ENCODE results near the gene NCKIPSD.

Gene NCKIPSD

GRCh38 chr3:48642605-48643004 lies 43.1 kb downstream of the NCKIPSD start:
- no peak for DNase-seq

GRCh38 chr3:48641396-48641795 lies 44.3 kb downstream of the NCKIPSD start:
- no peak for DNase-seq

DNA sequence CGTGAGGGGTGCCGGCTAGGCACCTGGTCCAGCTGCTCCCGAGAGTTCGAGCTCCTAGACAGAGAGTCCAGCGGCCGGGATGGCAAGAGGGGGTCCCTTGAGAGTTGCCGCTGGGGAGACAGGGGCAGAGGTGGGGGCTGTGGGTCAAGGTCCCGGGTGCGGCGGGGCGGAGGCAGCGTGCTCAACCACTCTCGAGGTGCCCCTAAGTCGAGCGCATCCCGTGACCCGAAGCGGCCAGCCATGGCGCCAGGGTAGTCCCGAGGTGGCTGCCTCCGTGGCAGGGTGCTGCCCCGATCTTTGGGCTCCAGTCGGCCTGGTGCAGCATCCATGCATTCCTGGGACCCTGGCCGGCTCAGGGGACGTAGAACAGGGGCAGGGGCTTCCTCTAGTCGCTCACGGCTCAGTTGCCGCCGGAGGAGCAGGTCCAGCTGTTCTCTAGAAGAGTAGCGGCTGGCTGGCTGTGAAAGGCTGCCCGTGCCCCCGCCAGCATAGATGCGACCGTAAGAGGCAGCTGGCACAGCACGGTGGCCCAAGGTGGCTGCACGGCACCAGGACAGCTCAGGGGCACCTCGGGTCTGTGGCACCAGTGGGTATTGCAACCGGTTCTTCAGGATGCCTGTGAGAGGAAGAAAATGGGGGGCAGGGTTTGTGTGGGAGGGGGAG lies 45.6 kb downstream of the NCKIPSD start:
- DNase-seq, result no peak

- DNase-seq, result no peak
Measured at GRCh38 chr3:48637305-48637704, 48.4 kb downstream of the NCKIPSD start.

GRCh38 chr3:48636149-48636655 lies 49.5 kb downstream of the NCKIPSD start:
- DNase-seq, result no peak

DNA sequence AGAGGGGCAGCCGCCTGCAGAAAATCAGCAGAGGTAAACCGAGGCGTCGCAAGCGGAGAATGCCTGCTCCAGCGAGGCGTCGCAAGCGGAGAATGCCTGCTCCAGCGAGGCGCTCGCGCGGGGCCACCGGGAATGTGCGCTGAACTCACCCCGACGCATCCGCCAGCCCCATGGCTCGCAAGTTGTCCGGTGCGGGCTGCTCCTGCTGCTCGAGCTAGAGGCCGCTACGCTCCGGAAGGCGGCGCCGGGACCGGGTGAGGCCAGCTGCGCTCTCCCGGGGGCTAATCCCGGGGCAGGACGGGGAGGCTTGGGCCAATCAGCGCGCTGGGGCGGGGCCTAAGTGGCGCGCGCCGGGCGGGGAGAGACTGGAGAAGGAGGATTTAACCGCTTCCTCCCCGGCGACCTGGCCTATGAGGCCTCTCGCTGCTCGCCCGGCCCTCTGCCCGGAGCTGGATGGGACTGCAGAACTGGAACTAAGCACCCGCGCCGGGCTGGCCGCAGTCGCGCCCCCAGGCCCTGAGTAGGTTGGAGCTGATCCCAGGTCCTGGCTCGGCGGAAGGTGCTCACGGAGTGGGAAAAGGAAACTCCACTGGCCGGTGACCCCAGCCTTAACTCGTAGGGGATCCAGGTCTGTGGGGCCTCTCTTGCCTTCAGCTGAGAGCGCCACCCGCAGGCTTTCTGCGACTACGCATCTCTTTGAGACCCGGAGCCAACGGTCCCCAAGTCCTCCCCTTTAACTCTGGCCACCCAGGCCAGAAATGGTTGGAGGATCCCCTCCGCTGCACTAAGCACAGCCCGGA lies 50.3 kb downstream of the NCKIPSD start, which contains the start of gene SLC26A6:
SLC26A6 (minus strand) TSS at position 240 of the 800 bp plus-strand sequence; CDS start at position 172, 68 bp downstream.
- DNase-seq, result peak; percentile 67

DNA sequence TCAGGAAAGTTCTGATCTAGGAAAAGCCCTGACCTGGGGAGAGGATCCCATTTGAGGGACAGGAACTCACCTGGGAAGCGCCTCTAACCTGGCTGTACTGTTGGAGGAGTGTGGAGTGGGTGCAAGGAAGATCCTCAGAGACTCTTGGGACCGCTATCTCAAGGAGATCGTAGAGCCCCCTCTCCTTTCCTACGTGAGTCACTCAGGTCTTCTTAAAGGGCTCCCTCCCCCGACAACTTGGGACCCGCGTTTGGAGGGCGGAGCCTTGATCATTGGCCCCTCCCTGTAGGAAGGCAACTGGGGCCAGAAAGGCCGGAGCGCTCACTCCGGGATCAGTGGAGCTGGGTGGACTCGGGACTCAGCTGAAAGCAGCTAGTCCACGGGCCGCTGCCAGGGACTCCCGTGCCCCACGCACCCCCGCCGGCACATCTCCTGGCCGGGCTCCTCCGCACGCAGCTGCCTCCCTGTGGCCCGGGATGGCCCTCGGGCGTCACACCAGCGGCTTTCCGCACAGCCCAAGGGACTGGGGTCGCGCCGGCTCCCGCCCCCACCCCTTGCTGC lies 51.0 kb downstream of the NCKIPSD start:
- DNase-seq, result no peak

DNA sequence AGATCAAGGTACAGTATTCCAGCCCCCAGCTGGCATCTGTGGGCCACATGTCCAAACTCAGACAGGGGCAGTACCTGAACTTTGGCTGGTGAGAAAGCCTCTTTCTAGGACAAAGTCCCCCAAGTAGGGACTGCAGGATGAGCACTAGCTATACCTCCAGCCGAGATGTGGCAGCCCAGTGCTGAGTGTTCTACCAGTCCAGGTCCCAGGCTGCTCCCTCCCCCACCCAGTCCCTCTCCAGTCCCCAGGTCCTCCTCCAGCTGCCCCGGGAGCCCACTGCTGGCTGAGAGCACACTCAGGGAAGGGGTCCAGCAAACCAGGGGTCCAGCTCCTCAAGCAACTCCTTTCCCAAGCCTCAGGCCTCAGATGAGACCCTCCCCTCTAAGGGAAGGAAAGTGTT lies 52.0 kb downstream of the NCKIPSD start:
- DNase-seq, result no peak

DNA sequence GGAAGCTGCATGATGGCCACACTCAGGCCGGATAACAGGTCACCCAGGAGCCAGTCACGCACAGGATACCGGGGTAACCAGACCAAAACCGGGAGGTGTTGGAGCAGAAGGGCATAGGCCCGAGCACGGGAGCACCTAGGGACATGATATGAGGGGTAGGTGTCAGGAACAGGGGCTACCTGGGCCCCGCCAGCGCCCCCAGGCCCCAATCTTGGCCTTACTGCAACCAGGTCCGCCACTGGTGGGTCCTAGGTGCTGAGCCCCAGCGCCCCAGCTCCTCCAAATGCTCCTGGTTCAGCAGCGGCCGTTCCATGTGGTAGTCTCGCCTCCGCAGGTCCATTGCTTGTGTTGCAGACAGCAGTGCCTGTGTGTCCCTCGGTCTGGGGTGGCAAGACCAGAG lies 52.5 kb downstream of the NCKIPSD start:
- DNase-seq, result no peak

DNA sequence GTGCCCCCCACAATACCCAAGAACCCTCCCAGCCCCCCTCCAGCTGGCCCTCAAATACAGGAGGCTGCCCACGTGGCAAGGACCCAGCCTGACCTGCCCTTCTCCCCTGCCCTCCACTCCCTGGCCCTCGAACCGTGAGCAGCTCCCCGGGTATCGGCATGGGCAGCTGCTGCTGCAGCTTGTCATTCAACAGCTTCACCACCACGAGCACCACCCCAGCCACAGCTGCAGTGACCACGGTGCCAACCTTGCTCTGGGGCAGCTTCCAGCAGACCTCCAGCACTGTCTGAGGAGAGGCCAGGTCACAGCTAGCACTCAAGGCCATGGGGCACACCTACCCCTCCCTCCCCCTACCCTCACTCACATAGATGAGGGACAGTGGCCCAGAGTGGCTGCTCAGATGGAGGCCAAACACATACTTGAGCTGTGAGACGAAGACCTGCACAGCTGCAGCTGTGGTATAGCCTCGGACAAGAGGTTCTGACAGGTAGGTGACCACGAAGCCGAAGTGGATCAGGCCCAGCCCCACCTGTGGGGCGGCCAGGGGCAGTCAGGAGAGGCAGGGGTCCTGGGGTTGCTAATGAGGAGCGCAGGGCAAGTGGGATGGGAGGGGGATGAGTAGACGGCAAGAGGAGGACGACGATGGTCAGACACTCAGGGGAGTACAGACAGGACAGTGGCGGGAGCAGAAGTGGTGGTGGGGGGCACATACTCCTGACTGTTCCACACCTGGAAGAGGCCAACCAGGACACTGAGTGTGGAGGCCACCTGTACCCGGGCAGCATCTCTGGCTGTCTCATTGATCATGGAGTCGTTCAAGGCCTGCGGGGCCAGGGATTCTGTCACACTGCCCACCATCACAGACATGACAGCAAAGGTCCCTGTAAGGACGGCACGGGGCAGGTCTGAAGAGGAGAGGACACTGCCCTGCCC lies 53.9 kb downstream of the NCKIPSD start:
- no peak for DNase-seq

GRCh38 chr3:48630833-48631232 lies 54.9 kb downstream of the NCKIPSD start:
- no peak for DNase-seq

GRCh38 chr3:48630407-48630806 lies 55.3 kb downstream of the NCKIPSD start:
- DNase-seq, result no peak

GRCh38 chr3:48629894-48630293 lies 55.8 kb downstream of the NCKIPSD start:
- DNase-seq, result no peak

GRCh38 chr3:48628277-48629017 lies 57.3 kb downstream of the NCKIPSD start:
- DNase-seq, result no peak

GRCh38 chr3:48625600-48625999 lies 60.1 kb downstream of the NCKIPSD start:
- no peak for DNase-seq

DNA sequence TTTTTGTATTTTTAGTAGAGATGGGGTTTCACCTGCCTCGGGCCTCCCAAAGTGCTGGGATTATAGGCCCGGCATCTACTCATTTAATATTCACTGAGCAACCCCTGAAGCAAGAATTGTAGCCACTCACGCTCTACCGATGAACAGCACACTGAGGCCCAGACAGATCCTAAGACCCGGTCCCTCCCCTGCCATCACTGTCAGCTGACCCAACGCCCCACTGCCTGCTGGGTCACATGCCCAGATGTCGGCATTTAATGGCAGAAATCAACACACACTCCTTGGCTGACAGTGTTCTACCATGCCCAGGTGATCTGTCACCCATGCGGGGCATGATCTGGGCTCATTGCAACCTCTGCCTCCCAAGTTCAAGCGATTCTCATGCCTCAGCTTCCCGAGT lies 60.9 kb downstream of the NCKIPSD start:
- no peak for DNase-seq

- peak; percentile 70 for DNase-seq
Measured at GRCh38 chr3:48623851-48624547, 61.7 kb downstream of the NCKIPSD start.

Data from COR-L47 (cell line).